NCI-H146 (cell line): Measurements from ENCODE around the gene SORBS2.
"Not testable (repeated sequence)": the region's sequence is repeated elsewhere in the genome, so short reads cannot be mapped to it uniquely, and the experiment has no call there.

Experiments
- DNase-seq: peaks from one replicate; lab custom pipeline; 2025; lab: John Stamatoyannopoulos, UW

SORBS2 gene

DNA sequence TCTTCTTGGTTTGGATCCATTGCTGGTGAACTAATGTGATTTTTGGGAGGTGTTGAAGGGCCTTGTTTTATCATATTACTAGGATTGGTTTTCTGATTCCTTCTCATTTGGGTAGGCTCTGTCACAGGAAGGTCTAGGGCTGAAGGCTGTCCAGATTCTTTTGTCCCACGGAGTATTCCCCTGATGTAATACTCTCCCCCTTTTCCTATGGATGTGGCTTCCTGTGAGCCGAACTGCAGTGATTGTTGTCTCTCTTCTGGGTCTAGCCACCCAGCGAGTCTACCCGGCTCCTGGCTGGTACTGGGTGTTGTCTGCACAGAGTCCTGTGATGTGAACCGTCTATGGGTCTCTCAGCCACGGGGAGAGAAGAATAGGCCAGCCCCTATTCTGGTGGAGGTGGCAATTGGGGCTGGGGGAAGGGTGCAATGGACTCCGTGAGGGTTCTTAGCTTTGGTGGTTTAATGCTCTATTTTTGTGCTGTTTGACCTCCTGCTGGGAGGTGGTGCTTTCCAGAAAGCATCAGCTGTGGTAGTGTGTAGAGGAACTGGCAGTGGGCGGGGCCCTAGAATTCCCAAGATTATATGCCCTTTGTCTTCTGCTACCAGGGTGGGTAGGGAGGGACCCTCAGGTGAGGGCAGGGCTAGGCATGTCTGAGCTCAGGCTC, 252.6 kb downstream of the SORBS2 start:
- DNase-seq, result not testable (repeated sequence)

DNA sequence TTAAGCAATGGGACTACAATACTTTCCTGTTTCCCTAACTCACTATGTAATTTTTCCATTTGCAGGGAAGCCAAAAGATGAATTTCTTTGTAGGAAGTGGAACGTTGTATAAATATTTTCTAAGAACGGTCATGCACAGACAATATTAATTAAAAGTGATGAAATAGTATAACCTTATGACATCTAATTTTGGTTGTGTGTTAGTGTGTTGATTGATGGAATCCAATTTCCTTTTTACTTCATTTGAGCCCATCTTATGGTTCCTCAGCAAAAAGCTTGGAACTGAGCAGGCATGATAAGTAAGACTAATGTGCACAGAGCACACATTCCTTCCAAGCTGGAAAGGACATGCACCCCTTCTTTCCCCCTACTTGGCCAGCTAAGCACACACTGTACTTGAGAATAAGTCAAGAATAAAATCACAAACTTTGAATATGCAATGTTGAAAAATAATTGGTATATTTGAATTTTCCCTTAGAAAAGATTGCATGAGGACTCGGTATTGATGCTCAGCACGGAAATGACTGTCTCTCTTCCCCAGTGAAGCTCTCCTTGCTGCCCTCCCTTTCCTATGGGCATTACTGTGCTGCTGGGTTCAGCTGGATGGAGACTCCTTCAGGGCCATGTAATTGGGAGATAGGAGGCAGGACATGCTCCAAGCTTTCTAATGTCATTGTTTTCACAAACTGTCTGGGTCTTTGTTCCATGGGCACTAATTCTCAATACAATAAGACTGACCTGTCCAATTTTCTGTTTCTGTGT, 257.4 kb downstream of the SORBS2 start:
- DNase-seq, result no peak

DNA sequence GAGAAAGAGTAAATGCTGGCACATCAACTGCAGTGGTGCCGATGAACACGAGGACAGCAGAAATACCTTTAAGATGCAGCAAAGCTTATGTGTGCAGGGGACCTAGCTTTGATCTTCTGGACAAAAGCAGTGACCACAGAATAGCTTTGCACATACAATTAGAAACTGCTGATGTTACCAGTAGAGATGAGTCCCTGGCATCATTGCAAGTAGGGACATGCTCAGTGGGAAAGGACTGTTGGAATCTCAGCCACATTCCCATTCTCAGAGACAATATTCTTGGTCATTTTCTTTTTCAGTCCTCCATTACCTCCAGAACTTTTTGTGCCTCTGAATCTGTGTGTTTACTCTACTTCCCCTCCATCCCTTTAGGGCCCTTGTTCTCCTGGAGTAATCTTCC, 259.7 kb downstream of the SORBS2 start:
- no peak for DNase-seq

DNA sequence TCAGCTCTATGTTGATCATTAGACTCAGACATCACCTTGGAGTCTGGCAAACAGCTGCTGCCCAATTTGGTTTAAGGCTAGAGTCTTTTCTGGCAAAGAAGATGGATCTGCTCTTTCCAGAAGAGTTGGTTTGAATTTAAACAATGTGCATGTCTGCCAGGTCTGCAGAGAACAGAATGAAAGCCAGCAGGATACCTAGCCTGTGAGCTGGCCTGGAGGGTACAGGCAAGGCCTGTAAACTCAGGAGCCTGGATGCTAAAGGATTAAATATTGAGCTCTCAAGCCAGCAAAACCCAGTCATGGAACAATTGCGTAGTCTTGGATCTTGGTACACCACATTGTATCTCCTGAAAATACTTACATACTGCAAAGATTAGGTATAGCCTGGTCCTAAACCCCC, 261.1 kb downstream of the SORBS2 start:
- DNase-seq, result no peak

DNA sequence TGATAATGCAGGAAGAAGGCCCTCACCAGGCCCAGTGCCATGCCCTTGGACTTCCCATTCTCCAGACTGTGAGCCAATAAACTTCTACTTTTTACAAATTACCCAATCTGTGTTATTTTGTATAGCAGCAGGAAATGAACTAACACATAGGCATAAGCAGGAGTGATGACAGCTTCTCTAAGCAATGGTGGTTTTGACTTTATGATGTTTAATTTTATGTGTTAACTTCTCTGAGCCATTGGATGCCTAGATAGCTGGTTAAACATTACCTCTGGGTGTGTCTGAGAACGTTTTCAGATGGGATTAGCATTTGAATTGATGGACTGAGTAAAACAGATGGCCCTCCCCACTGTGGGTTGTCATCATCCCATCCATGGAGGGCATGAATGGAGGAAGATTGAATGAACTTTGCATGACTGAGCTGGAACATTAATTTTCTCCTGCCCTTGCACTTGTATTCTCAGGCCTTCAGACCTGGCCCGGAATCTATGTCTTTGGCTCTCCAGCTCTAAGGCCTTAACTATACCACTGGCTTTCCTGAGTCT, 262.8 kb downstream of the SORBS2 start:
- DNase-seq, result no peak

DNA sequence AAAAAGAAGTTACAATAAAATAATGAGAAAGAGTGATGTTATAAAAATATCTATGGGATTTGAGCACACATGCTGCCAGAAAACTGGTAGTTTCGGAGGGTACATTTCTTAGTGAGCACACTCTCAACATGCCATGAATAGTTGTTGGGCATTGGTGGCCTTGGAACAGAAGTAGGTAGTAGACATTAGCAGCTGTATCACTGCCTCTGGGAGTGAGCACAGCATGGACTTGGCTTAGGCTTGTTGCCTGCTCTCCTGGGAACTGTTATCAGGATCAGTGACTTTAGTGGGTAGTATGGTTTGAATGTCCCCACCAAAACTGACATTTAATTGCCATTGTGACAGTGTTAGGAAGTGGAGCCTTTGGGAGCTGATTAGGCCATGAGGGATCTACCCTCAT, 263.4 kb downstream of the SORBS2 start:
- DNase-seq, result no peak

DNA sequence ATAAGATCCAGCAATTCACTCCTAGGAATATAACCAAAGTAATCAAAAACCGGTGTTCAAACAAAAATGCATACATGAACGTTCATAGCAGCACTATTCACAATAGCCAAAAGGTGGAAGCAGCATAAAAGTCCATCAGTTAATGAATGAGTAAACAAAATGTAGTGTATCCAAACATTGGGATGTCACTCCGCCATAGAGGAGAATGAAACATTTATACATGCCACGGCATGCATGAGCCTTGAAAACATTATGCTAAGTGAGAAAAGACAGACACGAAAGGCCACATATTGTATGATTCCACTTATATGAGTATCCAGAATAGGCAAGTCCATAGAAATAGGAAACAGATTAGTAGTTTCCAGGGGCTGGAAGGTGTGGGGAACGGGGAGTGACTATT, 265.7 kb downstream of the SORBS2 start:
- no peak for DNase-seq

DNA sequence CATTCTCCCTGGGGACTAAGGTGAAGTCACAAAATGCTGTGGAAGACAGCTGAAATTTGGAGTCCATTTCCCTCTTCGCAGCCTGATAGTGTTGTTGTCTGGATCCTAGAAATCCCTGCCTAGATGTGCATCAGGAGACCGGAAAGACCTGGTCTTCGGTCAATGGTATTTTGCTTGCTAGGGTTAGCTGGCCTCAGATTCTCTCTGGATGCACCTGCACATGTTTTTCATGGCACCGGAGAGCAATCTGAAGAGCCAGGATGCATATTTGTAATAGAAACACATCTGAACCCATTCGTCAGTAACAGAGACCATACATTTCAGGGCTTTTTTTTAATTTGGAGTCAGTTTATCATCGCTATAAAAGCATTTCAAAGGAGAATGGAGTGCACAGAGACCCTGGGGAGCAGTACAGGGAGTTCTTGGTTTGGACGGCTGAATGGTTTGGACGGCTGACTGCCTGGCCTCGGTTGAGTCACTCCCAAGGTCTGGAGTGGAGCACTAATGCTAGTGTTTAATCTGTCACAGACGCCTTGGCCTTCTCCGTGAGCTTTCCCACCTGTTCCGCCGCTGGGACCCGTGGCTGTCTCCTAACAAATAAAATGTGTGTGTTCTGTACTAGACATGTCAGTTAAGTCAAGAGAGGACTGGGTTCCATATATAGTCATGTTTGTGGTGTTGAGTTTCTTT, 269.2 kb downstream of the SORBS2 start:
- DNase-seq, result no peak

DNA sequence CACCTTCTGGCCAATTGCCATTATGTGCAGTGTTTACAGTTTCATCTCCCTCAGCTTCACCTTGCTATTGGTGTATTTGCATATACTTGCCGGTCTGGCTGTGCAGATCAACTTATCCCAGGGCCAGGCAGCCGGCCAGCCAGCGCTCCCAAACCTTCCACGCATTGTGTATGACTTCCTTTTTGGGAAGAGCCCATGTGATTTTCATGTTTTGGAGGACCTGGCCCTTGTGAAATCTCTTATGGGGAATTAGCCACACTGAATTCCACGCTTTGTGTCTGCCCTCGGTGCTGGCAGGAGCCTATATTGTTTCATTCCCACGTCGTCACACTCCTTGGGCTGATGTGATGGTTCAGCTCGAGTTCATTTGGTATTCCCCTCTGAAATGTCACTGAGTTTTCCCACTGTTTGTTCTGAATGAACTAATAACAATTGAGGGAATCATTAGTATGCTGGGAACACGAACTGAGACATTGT, 270.7 kb downstream of the SORBS2 start:
- no peak for DNase-seq

DNA sequence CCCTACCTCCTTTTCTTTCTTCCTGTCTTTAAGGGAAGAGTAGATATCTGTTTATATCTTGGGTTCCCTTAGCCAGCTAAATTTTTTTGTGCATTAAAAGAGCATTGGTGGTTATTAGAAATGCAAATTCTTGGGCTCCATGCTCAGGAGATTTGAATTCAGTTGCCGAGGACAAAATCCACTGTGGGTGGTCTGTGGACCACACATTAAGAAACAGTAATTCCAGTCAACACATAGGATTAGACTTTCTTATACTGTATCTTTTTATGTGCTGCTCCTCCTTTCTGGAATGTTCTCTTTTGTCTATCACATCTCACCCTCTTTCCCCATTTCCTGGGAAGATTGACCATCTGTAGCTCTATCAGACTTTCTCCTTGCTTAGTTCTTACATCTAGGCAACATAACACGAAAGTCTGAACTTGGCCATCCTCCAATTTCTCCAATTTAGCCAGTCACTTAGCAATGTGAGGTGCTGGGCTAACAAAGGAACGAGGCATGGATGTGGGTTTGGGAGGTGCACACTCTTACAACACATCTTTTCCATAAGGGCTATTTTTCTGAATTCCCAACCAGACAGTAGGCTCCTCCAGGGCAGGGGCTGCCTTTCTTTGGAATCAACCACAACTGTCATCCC, 271.4 kb downstream of the SORBS2 start:
- DNase-seq, result no peak

DNA sequence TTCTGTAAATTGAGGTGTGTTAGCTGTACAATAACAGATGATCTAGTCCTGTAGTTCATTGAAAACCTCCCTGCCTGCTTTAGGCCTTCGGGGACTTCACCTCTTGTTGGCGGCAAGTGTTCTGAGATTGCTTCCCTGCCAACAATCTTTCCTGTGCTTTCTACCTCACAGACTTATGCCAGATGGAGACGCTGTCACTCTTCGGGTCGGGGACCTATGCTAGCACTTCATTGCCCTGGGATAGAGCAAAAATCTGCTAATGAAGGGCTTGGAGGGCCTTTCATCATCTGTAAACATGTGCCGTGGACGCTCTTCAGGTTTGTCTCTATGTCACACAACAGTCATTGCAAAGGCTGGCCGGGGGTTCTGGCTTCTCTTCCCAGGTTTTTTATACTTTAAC, 272.0 kb downstream of the SORBS2 start:
- DNase-seq, result no peak

DNA sequence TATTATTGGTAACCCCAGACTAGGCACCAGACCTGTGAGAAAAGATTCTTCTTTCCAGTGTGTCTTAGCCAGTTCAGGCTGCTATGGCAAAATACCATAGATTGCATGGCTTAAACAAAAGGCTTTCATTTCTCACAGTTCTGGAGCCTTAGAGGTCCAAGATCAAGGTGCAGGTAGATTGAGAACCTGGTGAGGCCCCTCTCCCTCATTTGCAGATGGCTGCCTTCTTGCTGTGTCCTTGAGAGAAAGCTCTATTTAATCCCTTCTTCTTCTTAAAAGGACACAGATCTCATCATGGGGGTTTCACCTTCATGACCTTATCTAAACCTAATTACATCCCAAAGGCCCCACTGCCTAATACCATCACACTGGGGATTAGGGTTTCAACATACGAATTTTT, 273.2 kb downstream of the SORBS2 start:
- DNase-seq, result no peak

DNA sequence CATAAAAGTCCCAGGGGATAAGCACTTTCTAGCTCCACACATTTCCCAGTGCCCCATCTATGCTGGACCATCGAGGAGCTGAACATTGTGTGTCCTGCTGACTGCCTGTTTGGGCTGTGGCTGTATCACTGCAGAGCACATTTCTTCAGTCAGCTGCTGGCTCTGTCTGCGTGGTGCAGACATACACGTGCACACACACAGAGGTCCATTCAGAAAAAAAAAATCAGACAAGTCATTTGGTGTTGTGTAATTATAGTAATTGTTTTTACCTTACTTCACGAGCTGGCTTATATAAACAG, 275.6 kb downstream of the SORBS2 start:
- no peak for DNase-seq

DNA sequence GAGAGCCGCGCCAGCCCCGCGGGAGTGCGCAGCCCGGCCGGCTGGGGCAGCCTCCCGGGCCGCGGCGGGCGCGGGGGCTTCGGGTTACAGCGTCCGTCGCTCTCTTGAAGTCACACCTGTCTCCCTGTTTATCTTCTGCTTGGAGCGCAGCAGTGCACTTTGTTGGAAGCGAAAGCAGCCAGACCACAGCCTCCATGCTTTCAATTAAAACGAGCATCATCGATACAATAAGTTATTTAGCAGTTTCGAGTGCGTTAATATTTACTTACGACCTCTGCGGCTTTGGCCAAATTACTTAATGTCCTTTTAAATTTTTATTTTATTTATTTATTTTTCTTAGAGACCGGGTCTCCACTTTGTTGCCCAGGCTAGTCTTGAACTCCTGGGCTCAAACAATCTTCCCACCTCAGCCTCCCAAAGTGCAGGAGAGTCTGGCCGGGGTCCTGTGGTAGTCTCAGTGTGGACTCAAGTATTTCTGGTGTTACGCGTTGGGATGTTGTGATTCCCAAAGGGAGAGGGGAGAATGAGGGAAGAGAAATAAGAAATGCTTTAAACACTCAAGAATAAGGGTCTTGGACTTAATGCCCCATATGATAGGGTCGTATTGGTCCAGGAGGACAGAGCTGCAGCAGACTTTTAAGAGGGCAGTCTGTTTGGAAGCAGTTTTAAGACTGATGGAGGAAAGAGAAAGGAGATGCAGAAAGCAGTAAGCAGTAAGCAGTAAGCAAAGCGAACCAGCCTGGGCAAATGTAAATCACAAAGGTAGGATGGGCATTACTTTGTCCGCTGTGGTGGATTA, 276.2 kb downstream of the SORBS2 start:
- peak; percentile 47 for DNase-seq
